H1 (cell line): ENCODE measurements around the gene CNOT6. TPM values are rescaled to one million over a fixed set of nuclear protein-coding genes. Genes with fewer than 3 reads are reported as not detected.

Experiments used
- CTCF ChIA-PET: fragments of 300-600 bp; sonication (Branson Sonifier 250); formaldehyde crosslinking; loops from one replicate; lab custom pipeline; 2021; ENCODE audit not compliant: partially characterized antibody; lab: Charles Lee
- POLR2A ChIA-PET: fragments of 300-600 bp; sonication (Branson Sonifier 250); formaldehyde crosslinking; loops from one replicate; lab custom pipeline; 2021; ENCODE audit warnings: inconsistent platforms; ENCODE audit not compliant: partially characterized antibody; lab: Charles Lee
- DNase-seq, 2 experiments: peaks; one replicate each; pipeline versions ENCODE4 v3.0.0 to v3.0.0-alpha.2; 2010 to 2022; ENCODE audit warnings: low spot score in 2 of 2, low read depth in 1 of 2, mixed read lengths in 1 of 2
- FAIRE-seq: peaks from 2 replicates; lab custom pipeline; 2011; peaks lifted over from hg19 to GRCh38; lab: Jason Lieb, UNC
- H2AFZ ChIP-seq: 2 replicates; pipeline ENCODE4 v1.8.1; 2012; ENCODE audit warnings: low read length, inconsistent platforms
- H2AK5ac ChIP-seq: 2 replicates; pipeline ENCODE4 v1.6.1; 2013; ENCODE audit warnings: low read depth, low read length
- H2BK120ac ChIP-seq: replicated peaks from 2 replicates; pipeline ENCODE3; 2013; ENCODE audit warnings: low read depth, low read length, inconsistent platforms
- H2BK12ac ChIP-seq: 2 replicates; pipeline ENCODE4 v1.6.1; 2013; ENCODE audit warnings: low read depth, low read length
- H2BK15ac ChIP-seq: 2 replicates; pipeline ENCODE4 v1.6.1; 2013; ENCODE audit warnings: low read length
- H2BK20ac ChIP-seq: 2 replicates; pipeline ENCODE4 v1.6.1; 2013; ENCODE audit warnings: low read length
- H2BK5ac ChIP-seq: 2 replicates; pipeline ENCODE4 v1.6.1; 2013; ENCODE audit warnings: low read depth, low read length
- H3K14ac ChIP-seq: 2 replicates; pipeline ENCODE4 v1.6.1; 2013; ENCODE audit warnings: inconsistent platforms; ENCODE audit not compliant: insufficient read length
- H3K18ac ChIP-seq: 2 replicates; pipeline ENCODE4 v1.6.1; 2013; ENCODE audit warnings: low read length; ENCODE audit errors: extremely low read depth
- H3K23ac ChIP-seq: 2 replicates; pipeline ENCODE4 v1.6.1; 2013; ENCODE audit warnings: inconsistent platforms; ENCODE audit not compliant: insufficient read length
- H3K23me2 ChIP-seq: 2 replicates; pipeline ENCODE4 v1.6.1; 2013; ENCODE audit warnings: low read depth, low read length
- H3K27ac ChIP-seq: 2 replicates; pipeline ENCODE4 v1.6.1; 2011; ENCODE audit warnings: low read depth, low read length, inconsistent platforms
- H3K27me3 ChIP-seq, 4 experiments: replicated peaks in 1 of 4; 1 replicate in 1 of 4; 2 replicates in 3 of 4; pipeline versions ENCODE4 v1.6.1 to v1.8.1; 2011 to 2013; ENCODE audit warnings: low read length in 3 of 4, mild to moderate bottlenecking in 3 of 4, inconsistent platforms in 2 of 4, mixed read lengths in 2 of 4, moderate library complexity in 1 of 4; ENCODE audit not compliant: control insufficient read depth in 3 of 4, insufficient read depth in 3 of 4; ENCODE audit errors: extremely low read depth in 1 of 4
- H3K36me3 ChIP-seq, 4 experiments: 2 replicates each; pipeline versions ENCODE4 v1.6.1 to v1.8.1; 2011 to 2013; ENCODE audit warnings: mild to moderate bottlenecking in 4 of 4, low read length in 3 of 4, moderate library complexity in 2 of 4, control low read depth in 1 of 4, inconsistent platforms in 1 of 4; ENCODE audit not compliant: insufficient read depth in 4 of 4, control insufficient read depth in 2 of 4
- H3K4ac ChIP-seq: replicated peaks from 2 replicates; pipeline ENCODE3; 2013; ENCODE audit warnings: low read length, low read depth, mixed read lengths, inconsistent platforms; ENCODE audit not compliant: insufficient read length
- H3K4me1 ChIP-seq, 4 experiments: replicated peaks in 1 of 4; 1 replicate in 1 of 4; 2 replicates in 3 of 4; pipeline versions ENCODE4 v1.6.1 to v1.8.1; 2011 to 2013; ENCODE audit warnings: low read length in 3 of 4, inconsistent platforms in 2 of 4, mixed read lengths in 1 of 4; ENCODE audit not compliant: insufficient read depth in 4 of 4, control insufficient read depth in 3 of 4
- H3K4me2 ChIP-seq, 2 experiments: 2 replicates each; pipeline versions ENCODE4 v1.6.1 to v1.8.1; 2011 to 2013; ENCODE audit warnings: low read depth in 2 of 2, low read length in 2 of 2, control low read depth in 1 of 2, inconsistent platforms in 1 of 2, mild to moderate bottlenecking in 1 of 2; ENCODE audit not compliant: insufficient read depth in 1 of 2
- H3K4me3 ChIP-seq, 4 experiments: fragments of 200-600, 300-600 bp in 1 of 4; sonication (generic), shearing (Covaris generic), sonication (Bioruptor Twin) in 1 of 4; 2 replicates each; pipeline versions ENCODE4 v1.5.1 to v1.8.1; 2011 to 2016; ENCODE audit warnings: low read length in 4 of 4, low read depth in 3 of 4, control low read depth in 2 of 4, inconsistent platforms in 2 of 4, mild to moderate bottlenecking in 2 of 4, mixed read lengths in 1 of 4, moderate library complexity in 1 of 4; ENCODE audit not compliant: insufficient read depth in 2 of 4; ENCODE audit errors: extremely low read depth in 1 of 4
- H3K56ac ChIP-seq: replicated peaks from 2 replicates; pipeline ENCODE3; 2013; ENCODE audit warnings: low read depth, mild to moderate bottlenecking, mixed read lengths, low read length, inconsistent platforms; ENCODE audit not compliant: insufficient read length
- H3K79me1 ChIP-seq: 2 replicates; pipeline ENCODE4 v1.6.1; 2013; ENCODE audit warnings: low read depth, low read length, control low read depth
- H3K79me2 ChIP-seq, 2 experiments: 2 replicates each; pipeline versions ENCODE4 v1.6.1 to v1.8.1; 2012 to 2013; ENCODE audit warnings: low read length in 2 of 2, mild to moderate bottlenecking in 2 of 2, inconsistent platforms in 1 of 2; ENCODE audit not compliant: insufficient read depth in 2 of 2, control insufficient read depth in 1 of 2
- H3K9ac ChIP-seq, 4 experiments: replicated peaks in 1 of 4; 1 replicate in 1 of 4; 2 replicates in 3 of 4; pipeline versions ENCODE4 v1.6.1 to v1.8.1; 2011 to 2013; ENCODE audit warnings: low read depth in 3 of 4, low read length in 3 of 4, control low read depth in 2 of 4, mild to moderate bottlenecking in 2 of 4, moderate library complexity in 2 of 4, inconsistent platforms in 1 of 4; ENCODE audit errors: extremely low read depth in 1 of 4
- H3K9me3 ChIP-seq, 2 experiments: 2 replicates each; pipeline versions ENCODE4 v1.6.1 to v1.8.1; 2012 to 2013; ENCODE audit warnings: mild to moderate bottlenecking in 2 of 2, moderate library complexity in 2 of 2, control low read depth in 1 of 2, inconsistent platforms in 1 of 2, low read depth in 1 of 2, low read length in 1 of 2, mixed read lengths in 1 of 2; ENCODE audit not compliant: insufficient read depth in 2 of 2
- H4K20me1 ChIP-seq, 2 experiments: replicated peaks in 1 of 2; 2 replicates each; pipeline versions ENCODE3 to v1.8.1; 2011 to 2013; ENCODE audit warnings: inconsistent platforms in 2 of 2, low read length in 2 of 2, mild to moderate bottlenecking in 1 of 2; ENCODE audit not compliant: insufficient read depth in 2 of 2, control insufficient read depth in 1 of 2
- H4K5ac ChIP-seq: 2 replicates; pipeline ENCODE4 v1.6.1; 2013; ENCODE audit warnings: low read length, low read depth, mixed read lengths, inconsistent platforms; ENCODE audit not compliant: insufficient read length
- H4K8ac ChIP-seq: 2 replicates; pipeline ENCODE4 v1.8.0; 2013; ENCODE audit warnings: mild to moderate bottlenecking, moderate library complexity, low read length, inconsistent platforms; ENCODE audit not compliant: insufficient read depth; ENCODE audit errors: extremely low read depth
- H4K91ac ChIP-seq: replicated peaks from 2 replicates; pipeline ENCODE3; 2013; ENCODE audit warnings: low read length, mixed read lengths, inconsistent platforms; ENCODE audit not compliant: insufficient read length
- CREB1 ChIP-seq: IDR thresholded peaks from 2 replicates; pipeline ENCODE4 v1.6.1; 2012; ENCODE audit warnings: inconsistent platforms
- POU5F1 ChIP-seq: IDR thresholded peaks from 2 replicates; pipeline ENCODE4 v1.6.1; 2011; ENCODE audit warnings: low read depth, mild to moderate bottlenecking, low read length, moderate library complexity
- RBBP5 ChIP-seq: IDR thresholded peaks from 2 replicates; pipeline ENCODE4 v1.7.1; 2012; ENCODE audit warnings: low read depth, mild to moderate bottlenecking, inconsistent platforms, low read length, moderate library complexity, borderline replicate concordance
- WGBS, 2 experiments: shearing (Covaris generic) in 1 of 2; methylation state at CpG; one replicate each; pipeline versions ENCODE4 v1.1.6 to v1.1.7; 2013 to 2015; ENCODE audit warnings: low lambda C conversion rate in 2 of 2, mixed read lengths in 2 of 2, inconsistent platforms in 1 of 2, low coverage in 1 of 2, missing lambda C conversion rate in 1 of 2; ENCODE audit not compliant: insufficient replicate concordance in 2 of 2, insufficient coverage in 1 of 2, insufficient read length in 1 of 2; ENCODE audit errors: extremely low coverage in 1 of 2, missing lambda C conversion rate in 1 of 2; 5-methylcytosine and 5-hydroxymethylcytosine counted together
- polyA plus RNA-seq, 7 experiments: library from polyadenylated mRNA; depleted of rRNA in 3 of 7; stranded (reverse) in 5 of 7; unstranded in 2 of 7; fragments of >200 nt in 5 of 7; fragments of 200-250 nt in 2 of 7; gene quantifications; 1 replicate in 5 of 7; 2 replicates in 1 of 7; 4 replicates in 1 of 7; pipeline versions ENCODE4 v1.2.1 to v1.2.3, GENCODE V29; 2011 to 2013; ENCODE audit warnings: missing spikeins in 2 of 7, mixed read lengths in 2 of 7
- total RNA-seq: library from RNA; stranded (reverse); fragmentation: NEBNext Ultra II Directional; extraction: Animal tissue kit (Norgen Biotek cat#: 25700); gene quantifications from 2 replicates; pipeline ENCODE4 v1.2.1, GENCODE V29; 2021
- TF ChIP-seq, protein P1 (sequence below): IDR thresholded peaks from 2 replicates; pipeline ENCODE4 v1.6.1; 2011; ENCODE audit warnings: low read depth, mild to moderate bottlenecking, low read length; ENCODE audit not compliant: insufficient read depth

CNOT6 gene
- total and polyA plus RNA-seq, 2 of the 8 experiments (the other 6 are each of a cell fraction or from before 2014, with no cell fraction given): 10.7 to 45.4 TPM

DNA sequence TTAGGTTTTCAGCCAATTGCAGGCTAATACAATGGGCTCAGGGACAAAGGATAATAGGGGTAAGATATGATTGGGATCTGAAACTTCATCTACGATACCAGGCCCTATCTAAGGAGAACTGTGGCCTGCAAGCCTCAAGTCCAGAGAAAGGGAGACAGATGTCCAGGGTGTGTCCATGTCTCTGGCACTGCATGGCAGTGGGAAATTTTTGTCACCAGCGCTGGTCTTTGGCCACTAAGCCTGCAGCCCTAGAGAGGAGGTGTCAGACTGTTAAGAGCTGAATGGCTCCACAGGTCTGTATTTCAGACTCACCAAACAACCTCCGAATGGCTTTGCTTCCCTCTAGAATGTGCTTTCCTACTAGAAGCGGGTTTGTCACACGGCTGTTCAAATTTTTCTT, 6.6 kb upstream of the CNOT6 start:
- no peak overlapping the region for H3K23ac ChIP-seq
- no peak overlapping the region for H2BK20ac ChIP-seq
- H4K20me1 ChIP-seq: peaks cover 0 to 2% of the 10 kb centered on the region in 2 experiments
- H3K23me2 ChIP-seq: no peaks in the 10 kb centered on the region; the same call in 1 of the 2 replicates
- H3K9me3 ChIP-seq: peaks cover 0 to 11% of the 10 kb centered on the region in 2 experiments; a peak in 2 of 4 replicates
- 91% methylated on average over 5 of the region's 5 CpGs; no CpG with 5 or more reads in 1 of the 2 experiments for WGBS, 2 experiments
- no peak overlapping the region for H4K91ac ChIP-seq
- H4K5ac ChIP-seq: no peak overlapping the region
- no peak overlapping the region for H3K4me2 ChIP-seq
- H3K79me1 ChIP-seq: no peaks in the 10 kb centered on the region; the same call in 1 of the 2 replicates
- H2AK5ac ChIP-seq: no peak overlapping the region
- no peak overlapping the region for H2AFZ ChIP-seq
- no peak overlapping the region for H2BK15ac ChIP-seq
- H3K4ac ChIP-seq: no peak overlapping the region
- H3K27me3 ChIP-seq: no peaks in the 10 kb centered on the region
- H4K8ac ChIP-seq: no peak overlapping the region
- no peak overlapping the region for H3K9ac ChIP-seq
- ChIA-PET POLR2A (interaction anchor here (1.3 to 1.6 kb wide), 2 partner anchors 14 to 194 kb away, joined by 3 read pairs; no protein-coding TSS in a partner anchor), CTCF (interaction anchor here (1.0 kb wide), 1 partner anchor 172 kb away, joined by 3 read pairs; no protein-coding TSS in a partner anchor)
- DNase-seq (no peak), FAIRE-seq (no peak)
- no peak overlapping the region for H3K56ac ChIP-seq
- TF ChIP-seq CREB1 (no peak), POU5F1 (no peak), RBBP5 (no peak)
- TF ChIP-seq, protein P1, sequence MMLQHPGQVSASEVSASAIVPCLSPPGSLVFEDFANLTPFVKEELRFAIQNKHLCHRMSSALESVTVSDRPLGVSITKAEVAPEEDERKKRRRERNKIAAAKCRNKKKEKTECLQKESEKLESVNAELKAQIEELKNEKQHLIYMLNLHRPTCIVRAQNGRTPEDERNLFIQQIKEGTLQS: no peak
- H3K18ac ChIP-seq: no peak overlapping the region
- H2BK120ac ChIP-seq: no peak overlapping the region
- H3K14ac ChIP-seq: no peak overlapping the region
- H3K4me3 ChIP-seq: no peak overlapping the region
- H3K27ac ChIP-seq: no peak overlapping the region
- H3K79me2 ChIP-seq: no peaks in the 10 kb centered on the region; a peak in 1 of 4 replicates
- no peaks in the 10 kb centered on the region; a peak in 2 of 8 replicates for H3K36me3 ChIP-seq
- H3K4me1 ChIP-seq: peaks cover 0 to 5% (median 3%) of the 10 kb centered on the region in 4 experiments; a peak in 4 of 7 replicates
- H2BK5ac ChIP-seq: no peak overlapping the region
- no peak overlapping the region for H2BK12ac ChIP-seq
